Mesodermal cell (in vitro differentiated cells): ENCODE data around the gene LMCD1.

Experiments used
- H3K27ac ChIP-seq: 2 replicates; pipeline ENCODE4 v1.7.0; 2013; ENCODE audit warnings: mild to moderate bottlenecking, low read depth, low read length, moderate library complexity; ENCODE audit not compliant: severe bottlenecking
- H3K36me3 ChIP-seq: 2 replicates; pipeline ENCODE4 v1.7.1; 2013; ENCODE audit warnings: mild to moderate bottlenecking, low read length, moderate library complexity; ENCODE audit not compliant: control insufficient read depth, insufficient read depth
- H3K4me1 ChIP-seq: one replicate; pipeline ENCODE4 v1.7.1; 2013; ENCODE audit warnings: mild to moderate bottlenecking, low read length; ENCODE audit not compliant: insufficient read depth, control insufficient read depth, poor library complexity, severe bottlenecking
- H3K4me3 ChIP-seq: 2 replicates; pipeline ENCODE4 v1.7.0; 2013; ENCODE audit warnings: low read length, control low read depth, mild to moderate bottlenecking; ENCODE audit not compliant: insufficient read depth, poor library complexity, severe bottlenecking; ENCODE audit errors: extremely low read depth
- H3K9me3 ChIP-seq: 2 replicates; pipeline ENCODE4 v1.7.1; 2013; ENCODE audit warnings: mild to moderate bottlenecking, low read length, moderate library complexity; ENCODE audit not compliant: control insufficient read depth
- WGBS, 2 experiments: methylation state at CpG; one replicate each; pipeline ENCODE4 v1.1.5; 2013; ENCODE audit warnings: missing lambda C conversion rate in 2 of 2; ENCODE audit not compliant: insufficient coverage in 2 of 2; 5-methylcytosine and 5-hydroxymethylcytosine counted together

The LMCD1 gene

DNA sequence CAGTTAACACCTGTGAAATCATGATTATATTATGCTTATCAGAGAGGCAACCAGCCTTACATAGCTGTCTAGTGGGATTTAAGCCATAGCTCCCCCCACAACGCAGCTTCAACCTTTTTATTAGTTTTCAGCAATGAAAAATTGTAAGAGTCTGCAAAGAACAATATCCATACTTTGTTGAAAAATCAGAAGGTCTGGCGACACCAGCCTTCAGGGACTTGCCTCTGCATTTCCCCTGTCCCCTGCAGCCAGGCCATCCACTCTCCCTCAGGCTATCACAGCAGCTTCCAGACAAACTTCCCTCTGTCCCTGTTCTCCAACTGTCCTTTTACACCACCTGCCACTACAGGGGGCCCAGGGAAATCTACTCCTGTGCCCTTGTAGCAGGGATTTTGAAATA, 83.0 kb downstream of the LMCD1 start:
- no peaks in the 10 kb centered on the region for H3K4me1 ChIP-seq
- H3K27ac ChIP-seq, result no peak overlapping the region
- H3K36me3 ChIP-seq, result no peaks in the 10 kb centered on the region
- no peak overlapping the region for H3K4me3 ChIP-seq
- WGBS, 2 experiments, result 50 to 94% methylated on average over 1 of the region's 2 CpGs
- no peaks in the 10 kb centered on the region for H3K9me3 ChIP-seq

DNA sequence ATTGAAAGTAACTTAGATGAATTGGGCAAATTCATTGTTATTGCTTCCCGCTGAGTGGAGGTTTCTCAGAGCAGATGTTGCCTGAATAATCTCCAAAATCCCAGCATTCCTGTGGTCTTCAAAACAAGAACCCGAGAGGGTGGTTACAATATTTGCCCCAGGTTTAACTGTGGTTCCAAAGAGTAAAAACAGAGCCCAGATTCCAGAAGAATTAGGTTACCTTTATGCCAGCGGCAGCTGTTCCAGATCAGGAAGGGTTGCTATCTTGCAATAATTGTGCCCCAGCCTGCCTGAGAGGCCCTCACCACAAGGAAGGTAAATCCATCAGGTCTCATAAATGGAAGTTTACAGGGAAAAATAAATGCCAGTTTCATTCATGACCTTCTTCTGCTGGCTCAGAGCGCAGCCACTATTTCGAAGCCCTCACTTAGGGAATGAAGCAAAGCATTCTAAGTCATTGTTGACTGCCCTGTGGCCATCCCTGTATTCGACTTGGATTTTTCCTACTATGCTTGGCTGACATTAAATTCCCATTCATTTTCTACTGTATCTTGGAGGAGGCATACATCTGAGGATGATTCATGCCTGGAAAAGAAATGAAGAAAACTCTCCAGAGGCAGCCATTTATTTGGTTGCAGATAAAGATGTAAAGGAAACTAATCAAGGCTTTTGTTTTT, 88.4 kb downstream of the LMCD1 start:
- H3K4me1 ChIP-seq, result no peaks in the 10 kb centered on the region
- H3K9me3 ChIP-seq, result no peaks in the 10 kb centered on the region
- WGBS, 2 experiments, result 93 to 95% methylated on average over 5 of the region's 6 CpGs
- no peaks in the 10 kb centered on the region for H3K36me3 ChIP-seq
- no peak overlapping the region for H3K27ac ChIP-seq
- H3K4me3 ChIP-seq, result no peak overlapping the region

- WGBS, 2 experiments, result 78 to 84% methylated on average over 6 to 8 of the region's 9 CpGs
- Histone ChIP-seq H3K36me3 (no peaks in the 10 kb centered on the region), H3K4me3 (no peak overlapping the region), H3K27ac (no peak overlapping the region), H3K9me3 (no peaks in the 10 kb centered on the region), H3K4me1 (no peaks in the 10 kb centered on the region)
These were observed 91.6 kb downstream of the LMCD1 start for GRCh38 chr3:8593021-8593827.

- Histone ChIP-seq H3K9me3 (no peaks in the 10 kb centered on the region), H3K4me3 (no peak overlapping the region), H3K27ac (no peak overlapping the region), H3K36me3 (no peaks in the 10 kb centered on the region), H3K4me1 (no peaks in the 10 kb centered on the region)
- WGBS, 2 experiments, result 77 to 90% methylated on average over 3 of the region's 3 CpGs
These were observed 93.6 kb downstream of the LMCD1 start for GRCh38 chr3:8595252-8595651.

GRCh38 chr3:8595695-8596115, 94.1 kb downstream of the LMCD1 start:
- Histone ChIP-seq H3K27ac (no peak overlapping the region), H3K36me3 (no peaks in the 10 kb centered on the region), H3K4me1 (no peaks in the 10 kb centered on the region), H3K9me3 (no peaks in the 10 kb centered on the region), H3K4me3 (no peak overlapping the region)
- WGBS, 2 experiments, result 93 to 96% methylated on average over 8 to 9 of the region's 9 CpGs

GRCh38 chr3:8596321-8597218, 94.9 kb downstream of the LMCD1 start:
- WGBS, 2 experiments, result 85 to 89% methylated on average over 15 to 18 of the region's 18 CpGs
- no peak overlapping the region for H3K27ac ChIP-seq
- no peak overlapping the region for H3K4me3 ChIP-seq
- H3K4me1 ChIP-seq, result no peaks in the 10 kb centered on the region
- H3K36me3 ChIP-seq, result no peaks in the 10 kb centered on the region
- H3K9me3 ChIP-seq, result no peaks in the 10 kb centered on the region

- whole genome bisulfite sequencing, 2 experiments, result 83 to 89% methylated on average over 5 to 6 of the region's 7 CpGs
- no peak overlapping the region for H3K27ac ChIP-seq
These were observed 95.7 kb downstream of the LMCD1 start for GRCh38 chr3:8597219-8597853.

GRCh38 chr3:8599146-8599545, 97.5 kb downstream of the LMCD1 start:
- Histone ChIP-seq H3K4me1 (no peaks in the 10 kb centered on the region), H3K4me3 (no peak overlapping the region), H3K9me3 (no peaks in the 10 kb centered on the region), H3K27ac (no peak overlapping the region), H3K36me3 (no peaks in the 10 kb centered on the region)
- 89 to 95% methylated on average over 2 to 3 of the region's 3 CpGs for WGBS, 2 experiments

More at GRCh38 chr3:8597219-8597853, 95.7 kb downstream of the LMCD1 start:
- no peaks in the 10 kb centered on the region for H3K9me3 ChIP-seq
- H3K4me3 ChIP-seq, result no peak overlapping the region
- no peaks in the 10 kb centered on the region for H3K4me1 ChIP-seq
- no peaks in the 10 kb centered on the region for H3K36me3 ChIP-seq

DNA sequence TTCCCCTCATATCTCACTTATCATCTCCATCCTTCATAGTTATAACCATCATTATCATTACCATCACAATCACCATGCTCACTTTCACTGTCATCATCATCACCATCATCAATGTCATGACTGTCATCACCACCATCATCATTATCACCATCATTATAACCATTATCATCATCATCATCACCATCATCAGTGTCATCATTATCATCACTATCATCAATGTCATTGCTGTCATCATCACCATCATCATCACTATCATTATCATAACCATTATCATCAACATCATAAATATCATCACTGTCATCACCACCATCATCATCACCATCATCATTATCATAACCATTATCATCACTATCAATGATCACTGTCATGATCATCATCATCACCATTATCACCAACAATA, 98.8 kb downstream of the LMCD1 start:
- Histone ChIP-seq H3K27ac (no peak overlapping the region), H3K9me3 (no peaks in the 10 kb centered on the region), H3K4me1 (peaks cover under 1% of the 10 kb centered on the region), H3K4me3 (no peak overlapping the region), H3K36me3 (no peaks in the 10 kb centered on the region)

DNA sequence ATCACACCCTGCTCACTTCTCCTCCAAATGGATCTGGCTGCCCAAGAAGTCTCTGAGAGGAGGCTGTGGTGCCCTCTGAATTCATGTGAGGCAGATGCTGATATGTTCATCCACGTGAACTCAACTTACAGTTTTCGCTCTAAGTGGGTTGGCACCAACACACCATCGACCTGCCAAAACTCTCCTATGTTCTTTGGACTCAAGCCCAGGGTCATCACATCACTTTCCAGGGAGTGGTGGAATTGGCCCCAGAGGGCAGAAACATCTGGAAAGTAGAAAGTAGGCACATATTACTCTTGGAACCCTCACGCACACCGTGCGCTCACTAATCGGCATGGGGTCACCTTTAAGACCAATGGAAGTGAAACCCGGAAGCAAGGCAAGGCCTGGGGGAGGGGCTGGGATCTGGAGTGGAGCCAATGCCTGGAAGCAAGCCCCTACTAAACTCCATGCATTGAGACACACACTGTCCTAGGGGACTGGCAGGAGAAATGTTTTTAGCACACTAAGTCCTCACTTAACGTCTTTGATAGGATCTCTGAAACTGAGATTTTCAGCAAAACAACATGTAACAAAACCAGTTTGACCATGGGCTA, 101.6 kb downstream of the LMCD1 start:
- H3K9me3 ChIP-seq, result no peaks in the 10 kb centered on the region

More for the DNA sequence above, 101.6 kb downstream of the LMCD1 start:
- WGBS, 2 experiments, result 92% methylated on average over 7 to 9 of the region's 9 CpGs
- Histone ChIP-seq H3K36me3 (no peaks in the 10 kb centered on the region), H3K27ac (no peak overlapping the region), H3K4me3 (no peak overlapping the region), H3K4me1 (peaks cover 20% of the 10 kb centered on the region)
